Kidney epithelial cell (primary cell): ENCODE measurements around the gene ZMYM3. TPM values are rescaled to one million over a fixed set of nuclear protein-coding genes. Genes with fewer than 3 reads are reported as not detected.

Source experiments
- DNase-seq: peaks from one replicate; pipeline ENCODE4 v3.0.0-alpha.2; 2010; ENCODE audit warnings: low read depth
- H3K27me3 ChIP-seq: 2 replicates; pipeline ENCODE4 v1.6.0; 2011; ENCODE audit warnings: low read length; ENCODE audit not compliant: control insufficient read depth, insufficient read depth
- H3K36me3 ChIP-seq: 2 replicates; pipeline ENCODE4 v1.5.1; 2011; ENCODE audit warnings: low read length; ENCODE audit not compliant: control insufficient read depth, insufficient read depth
- H3K4me3 ChIP-seq: 2 replicates; pipeline ENCODE4 v1.5.1; 2011; ENCODE audit warnings: low read depth, mild to moderate bottlenecking, control low read depth, low read length
- total RNA-seq: library from RNA; depleted of rRNA; stranded (reverse); fragments of >200 nt; gene quantifications from 2 replicates; pipeline ENCODE4 v1.2.3, GENCODE V29; 2015
- TF ChIP-seq, protein P1 (sequence below): IDR thresholded peaks from 2 replicates; pipeline ENCODE4 v1.5.1; 2011; ENCODE audit warnings: mild to moderate bottlenecking, moderate library complexity, low read length, control low read depth, inconsistent platforms; ENCODE audit not compliant: insufficient read depth, poor library complexity, severe bottlenecking

ZMYM3 gene
- total RNA-seq, 1 donor from 2014 or later: 11.0 TPM

DNA sequence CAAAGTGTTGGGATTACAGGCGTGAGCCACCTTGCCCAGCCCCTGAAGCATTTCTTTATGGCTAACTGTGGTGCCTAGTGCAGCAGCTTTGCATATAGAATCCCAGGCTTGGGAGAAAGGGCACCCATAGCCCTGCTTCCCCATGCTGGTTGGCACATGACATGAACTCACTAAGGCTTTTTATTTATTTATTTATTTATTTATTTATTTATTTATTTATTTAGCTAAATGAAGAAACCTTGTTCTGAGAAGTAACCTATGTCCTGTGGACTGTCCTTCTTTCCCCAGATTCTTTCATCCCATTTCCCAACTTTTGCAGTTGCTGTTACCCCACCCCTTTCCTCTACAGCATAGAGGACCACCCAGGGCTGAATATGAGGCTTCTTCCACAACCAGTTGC is 32.8 kb downstream of the ZMYM3 start:
- DNase-seq: no peak
- H3K4me3 ChIP-seq: no peak overlapping the region
- TF ChIP-seq, protein P1, sequence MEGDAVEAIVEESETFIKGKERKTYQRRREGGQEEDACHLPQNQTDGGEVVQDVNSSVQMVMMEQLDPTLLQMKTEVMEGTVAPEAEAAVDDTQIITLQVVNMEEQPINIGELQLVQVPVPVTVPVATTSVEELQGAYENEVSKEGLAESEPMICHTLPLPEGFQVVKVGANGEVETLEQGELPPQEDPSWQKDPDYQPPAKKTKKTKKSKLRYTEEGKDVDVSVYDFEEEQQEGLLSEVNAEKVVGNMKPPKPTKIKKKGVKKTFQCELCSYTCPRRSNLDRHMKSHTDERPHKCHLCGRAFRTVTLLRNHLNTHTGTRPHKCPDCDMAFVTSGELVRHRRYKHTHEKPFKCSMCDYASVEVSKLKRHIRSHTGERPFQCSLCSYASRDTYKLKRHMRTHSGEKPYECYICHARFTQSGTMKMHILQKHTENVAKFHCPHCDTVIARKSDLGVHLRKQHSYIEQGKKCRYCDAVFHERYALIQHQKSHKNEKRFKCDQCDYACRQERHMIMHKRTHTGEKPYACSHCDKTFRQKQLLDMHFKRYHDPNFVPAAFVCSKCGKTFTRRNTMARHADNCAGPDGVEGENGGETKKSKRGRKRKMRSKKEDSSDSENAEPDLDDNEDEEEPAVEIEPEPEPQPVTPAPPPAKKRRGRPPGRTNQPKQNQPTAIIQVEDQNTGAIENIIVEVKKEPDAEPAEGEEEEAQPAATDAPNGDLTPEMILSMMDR: no peak
- no peaks in the 10 kb centered on the region for H3K27me3 ChIP-seq
- H3K36me3 ChIP-seq: no peaks in the 10 kb centered on the region

GRCh38 chrX:71217298-71217697 is 36.6 kb downstream of the ZMYM3 start:
- H3K36me3 ChIP-seq: no peaks in the 10 kb centered on the region

DNA sequence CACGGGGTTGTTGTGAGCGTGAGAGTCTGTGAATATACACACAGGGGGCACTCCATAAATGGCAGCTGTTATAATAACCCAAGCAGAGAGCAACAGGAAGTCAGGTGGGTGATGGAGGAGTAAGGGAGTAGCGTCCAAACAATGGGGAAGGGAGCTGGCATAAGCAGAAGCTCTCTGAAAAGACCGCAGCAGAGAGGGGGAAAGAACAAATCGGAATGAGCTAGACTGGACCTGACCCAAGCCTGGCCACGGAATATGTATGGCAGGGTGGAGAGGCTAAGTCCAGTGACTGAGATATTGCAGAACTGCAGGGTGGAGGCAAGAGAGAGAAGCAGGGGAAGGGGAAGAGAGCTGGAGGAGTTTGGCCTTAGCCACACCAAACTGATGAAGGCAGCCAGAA is 37.5 kb downstream of the ZMYM3 start:
- TF ChIP-seq, protein P1: no peak
- H3K36me3 ChIP-seq: no peaks in the 10 kb centered on the region
- no peaks in the 10 kb centered on the region for H3K27me3 ChIP-seq
- no peak overlapping the region for H3K4me3 ChIP-seq
- DNase-seq: no peak

More at GRCh38 chrX:71217298-71217697, 36.6 kb downstream of the ZMYM3 start:
- Histone ChIP-seq H3K4me3 (no peak overlapping the region), H3K27me3 (no peaks in the 10 kb centered on the region)
- TF ChIP-seq, protein P1: no peak
- DNase-seq: no peak

DNA sequence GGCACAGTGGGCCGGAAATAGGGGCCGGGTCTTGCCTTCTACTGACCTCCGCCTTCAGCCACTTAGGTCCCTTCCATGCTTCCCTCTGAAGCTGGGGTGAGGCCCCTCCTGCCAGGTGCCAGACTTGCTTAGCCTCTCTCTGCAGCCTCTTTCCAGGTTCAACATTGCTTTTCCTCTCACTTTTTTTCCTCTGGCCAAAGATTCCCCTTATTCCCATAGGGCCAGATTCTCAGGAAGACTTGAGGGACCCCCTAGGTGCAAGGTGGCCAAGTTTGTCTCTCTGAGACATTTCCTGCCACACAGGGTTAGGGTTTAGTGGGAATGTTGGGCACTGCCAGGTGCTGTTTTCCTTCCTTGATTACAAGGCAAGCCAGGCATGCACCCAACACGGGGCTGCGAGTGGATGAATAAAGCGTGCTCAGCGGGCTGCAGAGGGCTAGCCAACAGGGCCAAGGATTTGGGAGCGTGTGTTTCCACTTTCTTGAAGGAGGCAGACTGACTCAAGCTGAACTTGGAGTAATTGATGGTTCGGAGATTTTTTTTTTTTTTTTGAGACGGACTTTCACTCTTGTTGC is 38.5 kb downstream of the ZMYM3 start:
- no peak for DNase-seq
- H3K4me3 ChIP-seq: no peak overlapping the region
- no peaks in the 10 kb centered on the region for H3K36me3 ChIP-seq
- H3K27me3 ChIP-seq: no peaks in the 10 kb centered on the region
- TF ChIP-seq, protein P1: no peak

- Histone ChIP-seq H3K36me3 (no peaks in the 10 kb centered on the region), H3K4me3 (no peak overlapping the region), H3K27me3 (no peaks in the 10 kb centered on the region)
- no peak for DNase-seq
- TF ChIP-seq, protein P1: no peak
These were observed 39.2 kb downstream of the ZMYM3 start for GRCh38 chrX:71214604-71215337.
